ENCODE measurements around the gene HOXD9.

- TF ChIP-seq TBP (IDR thresholded peaks at IDR 0.05; ENCODE audit: low read depth, low read length) (no peak), CTCF (IDR thresholded peaks at IDR 0.05; ENCODE audit: control extremely low read depth in 1 of 3, insufficient read depth in 1 of 3, low read depth in 1 of 3, low read length in 3 of 3) (no peak)
Measured at GRCh38 chr2:176082525-176082823, 40.0 kb upstream of the HOXD9 start.
